Endothelial cell of umbilical vein (primary cell): Measurements from ENCODE around the gene HOXA3. TPM values are rescaled to one million over a fixed set of nuclear protein-coding genes. Genes with fewer than 3 reads are reported as not detected.

Experiments
- BruUV-seq: library from RNA; stranded (reverse); fragments of 400-500 nt; replicated peaks from 2 replicates; lab custom pipeline; 2021; lab: Mats Ljungman, UMichigan
- CTCF ChIA-PET: fragments of 300-600, 350-600 bp; sonication (Branson Sonifier 250); formaldehyde crosslinking; loops from one replicate; lab custom pipeline; 2021; ENCODE audit warnings: antibody characterized with exemption, inconsistent platforms; lab: Charles Lee
- POLR2A ChIA-PET: fragments of 300-600, 350-600 bp; sonication (Branson Sonifier 250); formaldehyde crosslinking; loops from one replicate; lab custom pipeline; 2021; ENCODE audit warnings: antibody characterized with exemption, inconsistent platforms; lab: Charles Lee
- DNase-seq: peaks from one replicate; pipeline ENCODE4 v3.0.0-alpha.2; 2011; ENCODE audit warnings: low read depth, low spot score
- FAIRE-seq: peaks from 2 replicates; lab custom pipeline; 2011; peaks lifted over from hg19 to GRCh38; lab: Jason Lieb, UNC
- H2AFZ ChIP-seq: 2 replicates; pipeline ENCODE4 v1.6.0; 2012; ENCODE audit warnings: low read depth, low read length, control low read depth, inconsistent platforms
- H3K27ac ChIP-seq: 2 replicates; pipeline ENCODE4 v1.5.1; 2011; ENCODE audit warnings: low read depth, mild to moderate bottlenecking, control low read depth, low read length, moderate library complexity; ENCODE audit not compliant: insufficient read depth
- H3K27me3 ChIP-seq, 2 experiments: 2 replicates each; pipeline versions ENCODE4 v1.6.0 to v1.6.1; 2011; ENCODE audit warnings: low read length in 2 of 2, mixed read lengths in 1 of 2; ENCODE audit not compliant: control insufficient read depth in 2 of 2, insufficient read depth in 2 of 2
- H3K36me3 ChIP-seq, 2 experiments: 2 replicates in 1 of 2; 3 replicates in 1 of 2; pipeline ENCODE4 v1.5.1; 2011; ENCODE audit warnings: low read length in 2 of 2, mild to moderate bottlenecking in 1 of 2, moderate library complexity in 1 of 2; ENCODE audit not compliant: control insufficient read depth in 2 of 2, insufficient read depth in 2 of 2; ENCODE audit errors: extremely low read depth in 1 of 2
- H3K4me1 ChIP-seq: 3 replicates; pipeline ENCODE4 v1.5.1; 2011; ENCODE audit warnings: mild to moderate bottlenecking, low read length; ENCODE audit not compliant: control insufficient read depth, insufficient read depth; ENCODE audit errors: extremely low read depth
- H3K4me2 ChIP-seq: 2 replicates; pipeline ENCODE4 v1.6.1; 2011; ENCODE audit warnings: low read length, control low read depth, mixed read lengths; ENCODE audit not compliant: insufficient read depth
- H3K4me3 ChIP-seq, 3 experiments: fragments of 200-600 bp in 1 of 3; sonication (generic), shearing (Covaris generic) in 1 of 3; replicated peaks in 1 of 3; 2 replicates each; pipeline ENCODE4 v1.5.1; 2011 to 2016; ENCODE audit warnings: control low read depth in 3 of 3, low read length in 3 of 3, mild to moderate bottlenecking in 2 of 3, inconsistent platforms in 1 of 3, low read depth in 1 of 3, moderate library complexity in 1 of 3; ENCODE audit not compliant: insufficient read depth in 1 of 3
- H3K79me2 ChIP-seq: 2 replicates; pipeline ENCODE4 v1.6.0; 2012; ENCODE audit warnings: low read length, inconsistent platforms; ENCODE audit not compliant: control insufficient read depth, insufficient read depth
- H3K9ac ChIP-seq: replicated peaks from 2 replicates; pipeline ENCODE3; 2011; ENCODE audit warnings: low read length, control low read depth; ENCODE audit not compliant: insufficient read depth; ENCODE audit errors: extremely low read depth
- H3K9me1 ChIP-seq: replicated peaks from 3 replicates; pipeline ENCODE4 v1.6.0; 2011; ENCODE audit warnings: mild to moderate bottlenecking, low read length; ENCODE audit not compliant: control insufficient read depth, insufficient read depth; ENCODE audit errors: extremely low read depth
- H3K9me3 ChIP-seq: replicated peaks from 2 replicates; pipeline ENCODE4 v1.5.1; 2012; ENCODE audit warnings: low read length, inconsistent platforms; ENCODE audit not compliant: control insufficient read depth, insufficient read depth
- H4K20me1 ChIP-seq: replicated peaks from 2 replicates; pipeline ENCODE3; 2011; ENCODE audit warnings: mild to moderate bottlenecking, low read length; ENCODE audit not compliant: control insufficient read depth, insufficient read depth; ENCODE audit errors: extremely low read depth
- CTCF ChIP-seq, 2 donors: IDR thresholded peaks; 1 replicate in 1 of 2; 2 replicates in 1 of 2; pipeline ENCODE4 v1.5.1; 2011; ENCODE audit warnings: low read length in 2 of 2, mild to moderate bottlenecking in 2 of 2, moderate library complexity in 2 of 2, control low read depth in 1 of 2, inconsistent platforms in 1 of 2, low read depth in 1 of 2; ENCODE audit not compliant: insufficient read depth in 1 of 2; ENCODE audit errors: extremely low read depth in 1 of 2
- EZH2 ChIP-seq: IDR thresholded peaks from 2 replicates; pipeline ENCODE4 v1.6.1; 2012; ENCODE audit warnings: borderline replicate concordance, low read depth, mild to moderate bottlenecking, moderate library complexity, low read length, inconsistent platforms; ENCODE audit not compliant: severe bottlenecking
- FOS ChIP-seq: IDR thresholded peaks from 2 replicates; pipeline ENCODE4 v1.6.1; 2011; ENCODE audit warnings: mild to moderate bottlenecking, low read length, moderate library complexity, borderline replicate concordance; ENCODE audit not compliant: insufficient read depth
- GATA2 ChIP-seq: IDR thresholded peaks from 2 replicates; pipeline ENCODE4 v1.7.0; 2011; ENCODE audit warnings: low read depth, mild to moderate bottlenecking, moderate library complexity, mixed read lengths, low read length; ENCODE audit not compliant: insufficient read length, insufficient read depth
- JUN ChIP-seq: IDR thresholded peaks from 2 replicates; pipeline ENCODE4 v1.6.1; 2011; ENCODE audit warnings: borderline replicate concordance, low read depth; ENCODE audit not compliant: insufficient read length, insufficient read depth
- MAX ChIP-seq: IDR thresholded peaks from 2 replicates; pipeline ENCODE4 v1.6.1; 2011; ENCODE audit not compliant: insufficient read depth, insufficient read length
- MYC ChIP-seq: IDR thresholded peaks from one replicate; pipeline ENCODE4 v1.6.1; 2011; ENCODE audit warnings: mild to moderate bottlenecking, low read depth, low read length
- POLR2A ChIP-seq: IDR thresholded peaks from 2 replicates; pipeline ENCODE4 v1.6.1; 2012; ENCODE audit warnings: low read depth, mild to moderate bottlenecking, control low read depth, low read length
- POLR2AphosphoS5 ChIP-seq: IDR thresholded peaks from 2 replicates; pipeline ENCODE4 v1.6.1; 2012; ENCODE audit warnings: low read depth, mild to moderate bottlenecking, control low read depth, low read length, moderate library complexity; ENCODE audit not compliant: insufficient read depth
- dilution Hi-C: fragments of 300-500 bp; cut with MboI; formaldehyde crosslinking; loops from one replicate; pipeline ENCODE4 v1.15.0; 2019; ENCODE audit warnings: low sequenced_read_pairs; ENCODE audit not compliant: extremely low pct_ligation_motif_present
- intact Hi-C: fragments of 100-400 bp; cut with micrococcal nuclease; formaldehyde crosslinking; loops from one replicate; pipeline ENCODE4 v1.10.0; 2022
- polyA plus RNA-seq, 4 experiments: library from polyadenylated mRNA; depleted of rRNA in 3 of 4; stranded (reverse) in 3 of 4; unstranded in 1 of 4; fragments of >200 nt; gene quantifications; 2 replicates each; pipeline versions ENCODE4 v1.2.1 to v1.2.3, GENCODE V29; 2011 to 2012; ENCODE audit warnings: missing spikeins in 1 of 4
- total RNA-seq: library from RNA; stranded (reverse); gene quantifications from 2 replicates; pipeline ENCODE4 v1.2.3, GENCODE V29; 2021

Gene HOXA3
- total and polyA plus RNA-seq, 2 donors (not counting 3 experiments of a cell fraction or from before 2014, with no cell fraction given): 4.7 to 14.0 TPM

DNA sequence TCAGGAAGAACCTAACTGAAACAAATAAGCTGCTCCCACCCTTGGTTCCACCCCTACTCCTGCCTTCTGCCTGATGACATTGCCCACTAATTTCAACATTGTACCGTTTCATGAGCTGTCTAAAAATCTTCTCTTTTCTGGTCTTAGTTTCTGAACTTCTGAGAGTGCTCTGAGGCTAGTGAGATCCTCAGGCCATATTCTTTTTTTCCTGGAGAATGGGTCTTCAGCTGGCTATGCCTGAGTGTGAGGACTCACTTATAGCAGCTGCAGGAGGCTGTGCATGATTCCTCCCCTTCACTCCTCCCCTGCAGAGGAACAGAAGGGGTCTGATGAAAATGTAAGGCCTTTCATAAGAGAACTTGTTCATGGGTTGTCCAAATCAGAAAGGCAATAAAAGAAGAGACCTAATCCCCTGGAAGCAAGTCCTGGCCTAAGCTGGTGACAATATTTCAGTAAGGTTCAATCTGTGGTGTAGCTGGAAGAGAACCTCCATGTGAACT is 32.9 kb downstream of the HOXA3 start:
- Histone ChIP-seq H4K20me1 (no peaks in the 10 kb centered on the region), H3K9me1 (no peaks in the 10 kb centered on the region), H3K27me3 (no peaks in the 10 kb centered on the region), H3K27ac (peak overlapping the region; percentile 96), H3K36me3 (no peaks in the 10 kb centered on the region), H3K9me3 (no peaks in the 10 kb centered on the region), H3K4me3 (no peak overlapping the region), H3K9ac (no peak overlapping the region), H3K4me1 (peaks cover 83% of the 10 kb centered on the region), H3K79me2 (peaks cover 91% of the 10 kb centered on the region), H3K4me2 (peak overlapping the region; percentile 97), H2AFZ (no peak overlapping the region)
- intact Hi-C loops (loop anchor here (2.0 to 10.0 kb wide), 2 partner anchors 49 to 965 kb away; partner anchors contain the start of gene NFE2L3), dilution Hi-C loops (no loop called here)
- ChIA-PET POLR2A (interaction anchor here (1.2 to 1.8 kb wide), 4 partner anchors 8 to 31 kb away, joined by 3 to 5 read pairs (median 3); no protein-coding TSS in a partner anchor), CTCF (interaction anchor here (0.9 to 9.1 kb wide), 8 partner anchors 9 to 437 kb away, joined by 3 to 70 read pairs (median 7); partner anchors contain the start of gene HOXA5)
- BruUV-seq: no TSS peak
- no peak for TF ChIP-seq JUN
- peak; percentile 48 for DNase-seq
- FAIRE-seq: peak; percentile 53

GRCh38 chr7:27118580-27118979 is 33.8 kb downstream of the HOXA3 start:
- dilution Hi-C loops: no loop called here
- DNase-seq: no peak
- ChIA-PET CTCF (interaction anchor here (1.1 to 9.1 kb wide), 4 partner anchors 12 to 61 kb away, joined by 5 to 70 read pairs (median 36); partner anchors contain the start of genes HOXA1 and HOXA5), POLR2A (interaction anchor here (0.9 to 1.9 kb wide), 7 partner anchors 9 to 78 kb away, joined by 3 to 5 read pairs (median 3); partner anchors contain the start of gene HOXA5)
- peak overlapping the region; percentile 97 for H3K9ac ChIP-seq
- peak overlapping the region; percentile 96 for H3K27ac ChIP-seq
- peaks cover 79% of the 10 kb centered on the region for H3K4me1 ChIP-seq
- no TSS peak for BruUV-seq
- H3K9me3 ChIP-seq: no peaks in the 10 kb centered on the region
- H3K36me3 ChIP-seq: no peaks in the 10 kb centered on the region
- TF ChIP-seq MYC (no peak), JUN (no peak), CTCF (IDR thresholded peaks at IDR 0.05; ENCODE audit: extremely low read depth in 1 of 2, insufficient read depth in 1 of 2, low read depth in 1 of 2, low read length in 2 of 2) (no peak), POLR2A (no peak), POLR2AphosphoS5 (no peak), EZH2 (no peak), GATA2 (no peak), MAX (no peak), FOS (no peak)
- intact Hi-C loops: loop anchor here (1.0 to 10.0 kb wide), 5 partner anchors 12 to 964 kb away; partner anchors contain the start of genes HOXA4, NFE2L3 and SKAP2
- H2AFZ ChIP-seq: no peak overlapping the region
- FAIRE-seq: no peak
- H3K4me2 ChIP-seq: peak overlapping the region; percentile 97
- peaks cover 94% of the 10 kb centered on the region for H3K79me2 ChIP-seq
- no peaks in the 10 kb centered on the region for H3K27me3 ChIP-seq
- H4K20me1 ChIP-seq: no peaks in the 10 kb centered on the region
- peak overlapping the region in 1 of 3 experiments; percentile 91 for H3K4me3 ChIP-seq
- no peaks in the 10 kb centered on the region for H3K9me1 ChIP-seq
